ENCODE measurements around the gene IQGAP1. TPM values are rescaled to one million over a fixed set of nuclear protein-coding genes. Genes with fewer than 3 reads are reported as not detected.

Gene IQGAP1
- total RNA-seq, 1 donor from 2014 or later = 227 TPM

GRCh38 chr15:90436952-90437351 lies 48.9 kb downstream of the IQGAP1 start:
- ChIA-PET CTCF (interaction anchor here (1.3 kb wide), 1 partner anchor 45 kb away, joined by 3 read pairs; no protein-coding TSS in a partner anchor), POLR2A (interaction anchor here (0.6 kb wide), 1 partner anchor 62 kb away, joined by 4 read pairs; no protein-coding TSS in a partner anchor)
- Mint-ChIP-seq H3K36me3 (ENCODE audit: low read depth) (peaks cover 82% of the 10 kb centered on the region), H3K4me3 (no peak overlapping the region), H3K9me3 (peaks cover 3% of the 10 kb centered on the region), H3K27ac (no peak overlapping the region), H3K4me1 (peaks cover 5% of the 10 kb centered on the region), H3K27me3 (no peaks in the 10 kb centered on the region)
- DNase-seq = no peak
- no peak for TF ChIP-seq CTCF (IDR thresholded peaks at IDR 0.05)
- no peak for ATAC-seq (ENCODE audit: low read depth)
- intact Hi-C loops (cut with micrococcal nuclease) = loop anchor here (5.0 kb wide), 1 partner anchor 35 kb away; no protein-coding TSS in a partner anchor

- DNase-seq = no peak
- peaks cover 5% of the 10 kb centered on the region for H3K4me1 Mint-ChIP-seq
- peaks cover 3% of the 10 kb centered on the region for H3K9me3 Mint-ChIP-seq
- intact Hi-C loops (cut with micrococcal nuclease) = loop anchor here (5.0 kb wide), 1 partner anchor 35 kb away; no protein-coding TSS in a partner anchor
- no peaks in the 10 kb centered on the region for H3K27me3 Mint-ChIP-seq
- POLR2A ChIA-PET = interaction anchor here (0.6 to 1.4 kb wide), 2 partner anchors 49 to 63 kb away, joined by 3 to 4 read pairs; partner anchors contain the start of gene IQGAP1
- TF ChIP-seq CTCF (IDR thresholded peaks at IDR 0.05) = no peak
- no peak overlapping the region for H3K4me3 Mint-ChIP-seq
- peaks cover 82% of the 10 kb centered on the region for H3K36me3 Mint-ChIP-seq (ENCODE audit: low read depth)
- no peak overlapping the region for H3K27ac Mint-ChIP-seq
- ATAC-seq (ENCODE audit: low read depth) = no peak
- CTCF ChIA-PET = no interaction called here
Observed at GRCh38 chr15:90437516-90437915, 49.5 kb downstream of the IQGAP1 start.

- POLR2A ChIA-PET = no interaction called here
- Mint-ChIP-seq H3K27me3 (no peaks in the 10 kb centered on the region), H3K27ac (no peak overlapping the region), H3K4me1 (peaks cover 5% of the 10 kb centered on the region), H3K4me3 (no peak overlapping the region), H3K9me3 (peaks cover 3% of the 10 kb centered on the region), H3K36me3 (ENCODE audit: low read depth) (peaks cover 77% of the 10 kb centered on the region)
- CTCF ChIA-PET = no interaction called here
- DNase-seq (no peak), ATAC-seq (ENCODE audit: low read depth) (no peak)
- intact Hi-C loops (cut with micrococcal nuclease) = loop anchor here (5.0 to 10.0 kb wide), 2 partner anchors 38 to 55 kb away; no protein-coding TSS in a partner anchor
- no peak for TF ChIP-seq CTCF (IDR thresholded peaks at IDR 0.05)
Observed at GRCh38 chr15:90439946-90440345, 51.9 kb downstream of the IQGAP1 start.

GRCh38 chr15:90441027-90441426 lies 53.0 kb downstream of the IQGAP1 start:
- intact Hi-C loops (cut with micrococcal nuclease) = loop anchor here (10.0 kb wide), 1 partner anchor 54 kb away; no protein-coding TSS in a partner anchor
- ATAC-seq (ENCODE audit: low read depth) (no peak), DNase-seq (no peak)
- peaks cover 3% of the 10 kb centered on the region for H3K9me3 Mint-ChIP-seq
- ChIA-PET POLR2A (interaction anchor here (0.6 to 0.7 kb wide), 2 partner anchors 53 to 173 kb away, joined by 3 read pairs; no protein-coding TSS in a partner anchor), CTCF (no interaction called here)
- peaks cover 76% of the 10 kb centered on the region for H3K36me3 Mint-ChIP-seq (ENCODE audit: low read depth)
- H3K4me1 Mint-ChIP-seq = peaks cover 5% of the 10 kb centered on the region
- TF ChIP-seq CTCF (IDR thresholded peaks at IDR 0.05) = no peak
- no peak overlapping the region for H3K4me3 Mint-ChIP-seq
- H3K27me3 Mint-ChIP-seq = no peaks in the 10 kb centered on the region
- H3K27ac Mint-ChIP-seq = peak overlapping the region; percentile 30

- Mint-ChIP-seq H3K36me3 (ENCODE audit: low read depth) (peaks cover 74% of the 10 kb centered on the region), H3K9me3 (no peaks in the 10 kb centered on the region), H3K4me3 (no peak overlapping the region), H3K27ac (no peak overlapping the region), H3K4me1 (no peaks in the 10 kb centered on the region), H3K27me3 (no peaks in the 10 kb centered on the region)
- DNase-seq (no peak), ATAC-seq (ENCODE audit: low read depth) (no peak)
- intact Hi-C loops (cut with micrococcal nuclease) = loop anchor here (10.0 kb wide), 1 partner anchor 52 kb away; no protein-coding TSS in a partner anchor
- ChIA-PET CTCF (no interaction called here), POLR2A (interaction anchor here (0.6 to 1.0 kb wide), 2 partner anchors 55 to 359 kb away, joined by 3 to 6 read pairs; partner anchors contain the start of gene IQGAP1)
- TF ChIP-seq CTCF (IDR thresholded peaks at IDR 0.05) = no peak
Observed at GRCh38 chr15:90442423-90442822, 54.4 kb downstream of the IQGAP1 start.
